Stimulated activated CD8-positive, alpha-beta memory T cell treated with anti-CD3 and anti-CD28 coated beads, Interleukin-15, amount 100 ng/mL, for 24 hours (primary cell): Measurements from ENCODE around the gene LAMA2.

ENCODE experiments used
- DNase-seq: peaks from one replicate; pipeline ENCODE4 v3.0.0-alpha.2; 2020; ENCODE audit warnings: low read depth

LAMA2 gene

GRCh38 chr6:129516005-129516404 lies 633.1 kb downstream of the LAMA2 start:
- DNase-seq = no peak

- no peak for DNase-seq
Measured at GRCh38 chr6:129516787-129517186, 633.8 kb downstream of the LAMA2 start.

- no peak for DNase-seq
Measured at GRCh38 chr6:129517288-129517687, 634.4 kb downstream of the LAMA2 start.

- no peak for DNase-seq
Measured at GRCh38 chr6:129519750-129520149, 636.8 kb downstream of the LAMA2 start.

- no peak for DNase-seq
Measured at GRCh38 chr6:129521946-129522345, 639.0 kb downstream of the LAMA2 start.

GRCh38 chr6:129523816-129524215 lies 640.9 kb downstream of the LAMA2 start:
- DNase-seq = no peak

GRCh38 chr6:129525055-129525454 lies 642.1 kb downstream of the LAMA2 start:
- no peak for DNase-seq

GRCh38 chr6:129534926-129535325 lies 652.0 kb downstream of the LAMA2 start:
- no peak for DNase-seq

GRCh38 chr6:129536271-129536670 lies 653.3 kb downstream of the LAMA2 start:
- DNase-seq = no peak

- DNase-seq = no peak
Measured at GRCh38 chr6:129539032-129539431, 656.1 kb downstream of the LAMA2 start.

- DNase-seq = no peak
Measured at GRCh38 chr6:129542705-129543104, 659.8 kb downstream of the LAMA2 start.

- DNase-seq = no peak
Measured at GRCh38 chr6:129543981-129544380, 661.0 kb downstream of the LAMA2 start.

- DNase-seq = no peak
Measured at GRCh38 chr6:129544892-129545612, 662.1 kb downstream of the LAMA2 start.

- DNase-seq = no peak
Measured at GRCh38 chr6:129546702-129547101, 663.8 kb downstream of the LAMA2 start.

GRCh38 chr6:129551486-129551885 lies 668.5 kb downstream of the LAMA2 start:
- DNase-seq = no peak

GRCh38 chr6:129552413-129552812 lies 669.5 kb downstream of the LAMA2 start:
- DNase-seq = no peak

- DNase-seq = no peak
Measured at GRCh38 chr6:129555206-129555832, 672.4 kb downstream of the LAMA2 start.

GRCh38 chr6:129558248-129558647 lies 675.3 kb downstream of the LAMA2 start:
- DNase-seq = no peak

GRCh38 chr6:129565366-129565765 lies 682.4 kb downstream of the LAMA2 start:
- no peak for DNase-seq

- DNase-seq = no peak
Measured at GRCh38 chr6:129565811-129566210, 682.9 kb downstream of the LAMA2 start.
